Uterus (tissue), 4 donors: Measurements from ENCODE around the gene WWOX. TPM values are rescaled to one million over a fixed set of nuclear protein-coding genes. Genes with fewer than 3 reads are reported as not detected.

Experiments
- DNase-seq, 2 donors: peaks; one replicate each; pipeline ENCODE4 v3.0.0-alpha.2; 2019 to 2020
- H3K27ac ChIP-seq, 2 donors: fragments of 200-600 bp; sonication (generic); 1 replicate in 1 of 2; 2 replicates in 1 of 2; pipeline ENCODE4 v1.5.1; 2016 to 2018
- H3K27me3 ChIP-seq, 2 donors: fragments of 200-600 bp; sonication (generic); one replicate each; pipeline ENCODE4 v1.5.1; 2018 to 2019; ENCODE audit warnings: control low read depth in 1 of 2
- H3K36me3 ChIP-seq, 2 donors: fragments of 200-600 bp; sonication (generic); one replicate each; pipeline ENCODE4 v1.5.1; 2019; ENCODE audit warnings: control low read depth in 1 of 2
- H3K4me1 ChIP-seq, 2 donors: fragments of 200-600 bp; sonication (generic); one replicate each; pipeline ENCODE4 v1.5.1; 2018 to 2019; ENCODE audit warnings: control low read depth in 1 of 2
- H3K4me3 ChIP-seq, 2 donors: fragments of 200-600 bp; sonication (generic); 1 replicate in 1 of 2; 2 replicates in 1 of 2; pipeline ENCODE4 v1.5.1; 2018 to 2019; ENCODE audit warnings: mild to moderate bottlenecking in 1 of 2
- H3K9me3 ChIP-seq, 2 donors: fragments of 200-600 bp; sonication (generic); one replicate each; pipeline ENCODE4 v1.5.1; 2019; ENCODE audit warnings: control low read depth in 1 of 2
- POLR2A ChIP-seq, 2 donors: fragments of 450-650 bp; IDR thresholded peaks; one replicate each; pipeline ENCODE4 v1.6.1; 2016; ENCODE audit warnings: antibody characterized with exemption in 2 of 2, mild to moderate bottlenecking in 1 of 2, moderate library complexity in 1 of 2
- intact Hi-C: fragments of 100-400 bp; cut with DNase I; formaldehyde crosslinking; loops from one replicate; pipeline ENCODE4 v1.15.1; 2023; ENCODE audit warnings: low total_unique reads
- total RNA-seq, 4 donors: library from RNA; depleted of rRNA in 3 of 4; stranded (reverse); fragments of >200 nt in 3 of 4; gene quantifications; one replicate each; pipeline versions ENCODE4 v1.1.0 to v1.2.4, GENCODE V29; 2014 to 2023
- TF ChIP-seq, protein P1 (sequence below), 4 experiments: fragments of 200-600 bp in 2 of 4; fragments of 450-650 bp in 2 of 4; sonication (generic) in 2 of 4; IDR thresholded peaks; one replicate each; pipeline ENCODE4 v1.5.1; 2016 to 2019; ENCODE audit warnings: antibody characterized with exemption in 4 of 4, mild to moderate bottlenecking in 2 of 4, moderate library complexity in 1 of 4
- donor health status: DM: yes; HTN: yes; CAD: no.

Gene WWOX
- total RNA-seq, 4 donors from 2014 or later = 34.1 to 99.9 (median 55.8) TPM

DNA sequence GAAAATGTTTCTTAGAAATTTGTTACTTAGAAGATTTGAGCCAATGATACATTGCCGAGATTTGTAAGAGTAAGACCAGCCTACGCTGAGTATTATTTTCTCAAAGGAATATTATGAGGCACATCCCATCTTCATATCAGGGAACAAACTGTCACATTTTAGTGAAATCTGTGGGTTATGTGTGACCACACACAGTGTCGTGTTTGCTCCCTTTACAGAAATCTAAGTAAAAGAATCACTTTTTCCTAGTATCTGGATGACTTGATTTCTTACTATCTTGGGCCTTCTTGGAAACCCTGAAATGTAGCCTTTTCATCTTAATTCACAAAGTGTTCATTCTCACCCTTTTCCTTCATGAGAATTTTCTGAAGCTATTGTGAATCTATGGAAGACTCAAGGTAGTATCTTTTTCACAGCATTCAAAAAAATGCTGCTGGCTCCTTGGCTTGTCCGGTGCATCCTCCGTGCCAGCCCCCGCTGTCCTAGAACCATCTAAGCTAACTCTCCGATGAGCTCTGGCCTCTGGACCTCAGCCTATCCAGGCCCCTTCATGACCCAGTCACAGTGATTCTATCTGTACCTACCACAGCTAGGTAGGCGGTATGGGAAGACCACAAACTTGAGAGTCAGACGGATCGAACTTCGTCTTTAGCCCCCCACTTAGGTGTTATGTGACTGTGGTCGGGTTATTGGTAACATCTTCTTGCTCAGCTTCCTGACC is 976.8 kb downstream of the WWOX start:
- DNase-seq = no peak
- intact Hi-C loops = no loop called here
- H3K4me3 ChIP-seq = no peak overlapping the region
- no peaks in the 10 kb centered on the region for H3K27me3 ChIP-seq
- H3K36me3 ChIP-seq = no peaks in the 10 kb centered on the region
- no peak for TF ChIP-seq POLR2A (IDR thresholded peaks at IDR 0.05)
- TF ChIP-seq, protein P1, sequence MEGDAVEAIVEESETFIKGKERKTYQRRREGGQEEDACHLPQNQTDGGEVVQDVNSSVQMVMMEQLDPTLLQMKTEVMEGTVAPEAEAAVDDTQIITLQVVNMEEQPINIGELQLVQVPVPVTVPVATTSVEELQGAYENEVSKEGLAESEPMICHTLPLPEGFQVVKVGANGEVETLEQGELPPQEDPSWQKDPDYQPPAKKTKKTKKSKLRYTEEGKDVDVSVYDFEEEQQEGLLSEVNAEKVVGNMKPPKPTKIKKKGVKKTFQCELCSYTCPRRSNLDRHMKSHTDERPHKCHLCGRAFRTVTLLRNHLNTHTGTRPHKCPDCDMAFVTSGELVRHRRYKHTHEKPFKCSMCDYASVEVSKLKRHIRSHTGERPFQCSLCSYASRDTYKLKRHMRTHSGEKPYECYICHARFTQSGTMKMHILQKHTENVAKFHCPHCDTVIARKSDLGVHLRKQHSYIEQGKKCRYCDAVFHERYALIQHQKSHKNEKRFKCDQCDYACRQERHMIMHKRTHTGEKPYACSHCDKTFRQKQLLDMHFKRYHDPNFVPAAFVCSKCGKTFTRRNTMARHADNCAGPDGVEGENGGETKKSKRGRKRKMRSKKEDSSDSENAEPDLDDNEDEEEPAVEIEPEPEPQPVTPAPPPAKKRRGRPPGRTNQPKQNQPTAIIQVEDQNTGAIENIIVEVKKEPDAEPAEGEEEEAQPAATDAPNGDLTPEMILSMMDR (IDR thresholded peaks at IDR 0.05) = no peak
- H3K27ac ChIP-seq = no peak overlapping the region
- H3K9me3 ChIP-seq = no peaks in the 10 kb centered on the region
- H3K4me1 ChIP-seq = peaks cover 0 to 7% of the 10 kb centered on the region in 2 donors

DNA sequence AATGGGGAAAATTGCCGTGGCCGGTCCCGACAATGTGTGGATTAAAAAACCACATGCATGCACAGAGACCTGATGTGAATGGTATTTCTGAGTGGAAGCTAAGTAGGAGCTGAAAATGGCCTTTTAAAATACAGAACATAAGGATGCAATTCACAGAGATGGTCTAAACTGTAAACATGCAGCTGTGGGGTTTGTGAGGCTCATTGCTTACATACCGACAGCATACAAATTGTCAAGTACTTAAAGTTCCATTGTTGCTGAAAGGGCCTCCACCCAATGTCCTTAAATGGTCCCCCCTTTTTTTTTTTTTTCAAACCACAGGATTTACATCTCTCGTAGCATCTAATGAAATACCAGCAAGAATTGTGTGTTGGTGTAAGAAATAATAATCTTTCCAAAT is 977.9 kb downstream of the WWOX start:
- Histone ChIP-seq H3K9me3 (no peaks in the 10 kb centered on the region), H3K27me3 (no peaks in the 10 kb centered on the region), H3K36me3 (no peaks in the 10 kb centered on the region), H3K27ac (no peak overlapping the region), H3K4me3 (no peak overlapping the region), H3K4me1 (no peaks in the 10 kb centered on the region)
- intact Hi-C loops = no loop called here
- DNase-seq = no peak
- TF ChIP-seq, protein P1 (IDR thresholded peaks at IDR 0.05) = no peak
- TF ChIP-seq POLR2A (IDR thresholded peaks at IDR 0.05) = no peak

DNA sequence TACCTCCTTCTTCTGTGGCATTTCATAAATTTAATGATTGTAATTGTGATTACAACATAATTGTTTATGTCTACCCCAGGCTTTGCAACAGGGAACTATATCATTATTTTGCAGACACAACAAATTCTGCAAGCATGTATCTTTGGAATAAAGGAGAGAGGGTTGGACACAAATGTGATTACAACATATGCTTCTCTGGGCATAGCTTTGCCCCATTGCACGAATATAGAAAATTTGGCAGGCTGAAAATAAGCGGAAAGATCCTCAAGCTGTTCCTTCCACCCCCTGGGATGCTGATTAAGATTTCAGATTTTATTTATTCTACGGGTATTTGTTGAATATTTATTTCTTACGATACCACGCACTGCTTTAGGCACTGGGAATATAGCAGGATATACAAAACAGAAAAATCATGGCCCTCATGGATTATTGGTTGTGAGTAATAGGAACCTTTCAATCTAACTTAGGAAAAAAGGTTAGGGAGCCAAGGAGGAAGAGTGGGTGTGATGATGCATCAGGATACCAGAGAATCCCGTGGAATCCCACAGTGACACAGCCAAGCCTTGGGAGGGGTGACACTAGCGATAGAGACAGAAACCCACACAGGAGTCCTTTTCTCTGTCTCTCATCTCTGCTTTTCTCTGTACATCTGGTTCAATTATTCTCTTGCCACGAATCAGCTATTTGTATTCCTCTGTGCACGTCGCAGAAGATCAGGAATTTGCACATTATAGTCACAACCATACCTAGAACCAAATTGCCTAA is 980.4 kb downstream of the WWOX start:
- no peak for DNase-seq
- no peaks in the 10 kb centered on the region for H3K27me3 ChIP-seq
- no peak overlapping the region for H3K27ac ChIP-seq
- H3K36me3 ChIP-seq = no peaks in the 10 kb centered on the region
- no peak for TF ChIP-seq POLR2A (IDR thresholded peaks at IDR 0.05)
- TF ChIP-seq, protein P1 (IDR thresholded peaks at IDR 0.05) = no peak
- intact Hi-C loops = no loop called here
- H3K4me1 ChIP-seq = no peaks in the 10 kb centered on the region
- no peaks in the 10 kb centered on the region for H3K9me3 ChIP-seq
- no peak overlapping the region for H3K4me3 ChIP-seq

DNA sequence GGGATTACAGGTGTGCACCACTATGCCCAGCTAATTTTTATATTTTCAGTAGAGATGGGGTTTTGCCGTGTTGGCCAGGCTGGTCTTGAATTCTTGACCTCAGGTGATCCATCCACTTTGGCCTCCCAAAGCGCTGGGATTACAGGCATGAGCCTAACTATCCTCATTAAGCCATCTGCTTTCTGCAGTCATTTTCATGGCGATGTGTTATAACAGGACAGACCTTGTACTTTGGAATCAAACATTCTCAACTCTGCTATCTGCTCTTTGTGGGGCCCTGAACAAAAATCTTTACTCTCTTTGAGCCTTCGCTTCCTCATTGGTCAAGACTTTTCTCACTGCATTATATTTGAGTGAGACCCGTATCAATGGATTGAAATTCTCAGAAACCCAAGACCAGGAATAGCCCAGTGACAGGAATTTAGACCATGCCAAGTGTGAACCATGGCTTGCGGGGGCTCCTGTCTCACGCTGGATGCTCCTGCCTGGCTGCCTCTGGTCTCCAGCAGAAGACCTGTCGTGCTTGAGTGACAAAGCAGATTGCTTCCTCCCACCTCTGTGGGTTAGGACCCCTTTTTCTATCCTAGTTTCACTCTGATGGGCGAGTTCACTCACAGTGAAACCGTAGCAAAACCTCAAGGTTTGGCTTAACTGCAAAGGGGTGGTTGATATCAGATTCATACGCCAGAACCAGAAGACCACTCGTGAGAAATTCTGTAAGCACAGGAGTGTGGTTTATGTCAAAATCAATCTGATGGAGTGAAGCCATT is 982.0 kb downstream of the WWOX start:
- Histone ChIP-seq H3K27ac (no peak overlapping the region), H3K4me1 (no peaks in the 10 kb centered on the region), H3K36me3 (no peaks in the 10 kb centered on the region), H3K9me3 (no peaks in the 10 kb centered on the region), H3K4me3 (no peak overlapping the region), H3K27me3 (no peaks in the 10 kb centered on the region)
- no peak for TF ChIP-seq POLR2A (IDR thresholded peaks at IDR 0.05)
- TF ChIP-seq, protein P1 (IDR thresholded peaks at IDR 0.05) = no peak
- intact Hi-C loops = no loop called here
- DNase-seq = no peak
